GM13977 (cell line): ENCODE data around the gene CIB2.

ENCODE experiments used
- DNase-seq: peaks from one replicate; pipeline ENCODE4 v3.0.0; 2012; ENCODE audit warnings: low spot score
- in situ Hi-C: fragments of 300-500 bp; cut with MboI; formaldehyde crosslinking; loops from one replicate; pipeline ENCODE4 v1.12.0; 2022; ENCODE audit warnings: low sequenced_read_pairs, low pct_unique_long_range_greater_than_20kb, mixed read lengths, inconsistent platforms; ENCODE audit not compliant: unreplicated experiment
- TF ChIP-seq, protein P1 (sequence below): IDR thresholded peaks from 2 replicates; pipeline ENCODE4 v1.5.1; 2012; ENCODE audit warnings: mild to moderate bottlenecking, control low read depth; ENCODE audit not compliant: insufficient read depth; ENCODE audit errors: extremely low read depth, missing control alignments

Gene CIB2

DNA sequence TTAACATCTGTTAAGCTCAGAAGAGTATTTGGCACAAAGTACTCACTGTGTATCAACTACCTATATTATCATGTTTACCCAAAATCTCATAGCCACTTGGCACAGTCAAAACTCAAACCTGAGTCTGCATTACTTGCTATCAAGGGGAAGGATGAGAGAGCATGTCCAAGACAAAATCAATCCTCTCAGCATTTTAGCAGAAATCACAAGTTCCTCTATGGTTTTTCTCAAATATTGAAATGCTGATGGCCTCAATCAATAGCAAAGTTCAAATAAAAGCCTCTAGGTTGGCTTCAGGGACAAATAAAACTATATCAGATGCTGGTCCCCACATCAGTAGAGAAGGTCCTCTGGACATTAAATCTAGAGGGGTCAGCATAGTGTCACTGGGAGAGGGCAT lies 68.0 kb downstream of the CIB2 start:
- in situ Hi-C loops, result no loop called here
- TF ChIP-seq, protein P1, sequence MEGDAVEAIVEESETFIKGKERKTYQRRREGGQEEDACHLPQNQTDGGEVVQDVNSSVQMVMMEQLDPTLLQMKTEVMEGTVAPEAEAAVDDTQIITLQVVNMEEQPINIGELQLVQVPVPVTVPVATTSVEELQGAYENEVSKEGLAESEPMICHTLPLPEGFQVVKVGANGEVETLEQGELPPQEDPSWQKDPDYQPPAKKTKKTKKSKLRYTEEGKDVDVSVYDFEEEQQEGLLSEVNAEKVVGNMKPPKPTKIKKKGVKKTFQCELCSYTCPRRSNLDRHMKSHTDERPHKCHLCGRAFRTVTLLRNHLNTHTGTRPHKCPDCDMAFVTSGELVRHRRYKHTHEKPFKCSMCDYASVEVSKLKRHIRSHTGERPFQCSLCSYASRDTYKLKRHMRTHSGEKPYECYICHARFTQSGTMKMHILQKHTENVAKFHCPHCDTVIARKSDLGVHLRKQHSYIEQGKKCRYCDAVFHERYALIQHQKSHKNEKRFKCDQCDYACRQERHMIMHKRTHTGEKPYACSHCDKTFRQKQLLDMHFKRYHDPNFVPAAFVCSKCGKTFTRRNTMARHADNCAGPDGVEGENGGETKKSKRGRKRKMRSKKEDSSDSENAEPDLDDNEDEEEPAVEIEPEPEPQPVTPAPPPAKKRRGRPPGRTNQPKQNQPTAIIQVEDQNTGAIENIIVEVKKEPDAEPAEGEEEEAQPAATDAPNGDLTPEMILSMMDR, result no peak
- DNase-seq, result no peak

DNA sequence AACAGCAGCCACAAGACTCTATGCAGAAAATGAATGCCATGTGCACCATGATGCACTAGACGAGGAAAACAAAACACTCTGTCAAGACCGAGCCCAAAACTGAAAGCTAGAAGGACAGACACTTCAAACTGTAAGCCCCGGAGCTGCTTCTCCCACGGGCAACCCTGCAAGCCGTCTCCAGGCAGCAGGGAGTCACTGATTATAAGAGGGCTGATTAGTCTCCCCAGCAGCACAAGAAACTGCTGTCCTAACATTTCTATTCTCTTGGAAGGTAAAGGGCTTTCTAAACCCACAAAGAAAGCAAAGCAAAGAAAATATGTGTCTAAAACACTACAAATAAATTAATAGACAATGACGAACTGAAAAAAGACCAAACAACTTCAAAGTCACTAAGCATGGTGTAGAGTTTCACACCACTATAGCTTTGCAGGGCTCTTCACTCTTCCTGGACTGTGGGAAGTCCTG lies 69.2 kb downstream of the CIB2 start:
- in situ Hi-C loops, result no loop called here
- TF ChIP-seq, protein P1, result no peak
- DNase-seq, result peak; percentile 53

DNA sequence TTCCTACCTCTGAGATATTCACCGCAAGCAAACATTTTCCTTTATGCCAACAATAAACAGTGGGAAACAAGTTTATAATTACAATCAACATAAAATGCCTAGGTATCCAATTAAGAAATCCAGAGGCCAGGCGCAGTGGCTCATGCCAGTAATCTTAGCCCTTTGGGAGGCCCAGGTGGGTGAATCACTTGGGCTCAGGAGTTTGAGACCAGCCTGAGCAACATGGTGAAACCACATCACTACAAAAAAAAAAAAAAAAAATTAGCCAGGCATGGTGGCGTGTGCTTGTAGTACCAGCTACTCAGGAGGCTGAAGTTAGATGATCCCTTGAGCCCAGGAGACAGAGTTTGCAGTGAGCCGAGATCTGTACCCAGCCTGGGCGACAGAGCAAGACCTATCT lies 71.0 kb downstream of the CIB2 start:
- no peak for DNase-seq
- in situ Hi-C loops, result no loop called here
- TF ChIP-seq, protein P1, result no peak

DNA sequence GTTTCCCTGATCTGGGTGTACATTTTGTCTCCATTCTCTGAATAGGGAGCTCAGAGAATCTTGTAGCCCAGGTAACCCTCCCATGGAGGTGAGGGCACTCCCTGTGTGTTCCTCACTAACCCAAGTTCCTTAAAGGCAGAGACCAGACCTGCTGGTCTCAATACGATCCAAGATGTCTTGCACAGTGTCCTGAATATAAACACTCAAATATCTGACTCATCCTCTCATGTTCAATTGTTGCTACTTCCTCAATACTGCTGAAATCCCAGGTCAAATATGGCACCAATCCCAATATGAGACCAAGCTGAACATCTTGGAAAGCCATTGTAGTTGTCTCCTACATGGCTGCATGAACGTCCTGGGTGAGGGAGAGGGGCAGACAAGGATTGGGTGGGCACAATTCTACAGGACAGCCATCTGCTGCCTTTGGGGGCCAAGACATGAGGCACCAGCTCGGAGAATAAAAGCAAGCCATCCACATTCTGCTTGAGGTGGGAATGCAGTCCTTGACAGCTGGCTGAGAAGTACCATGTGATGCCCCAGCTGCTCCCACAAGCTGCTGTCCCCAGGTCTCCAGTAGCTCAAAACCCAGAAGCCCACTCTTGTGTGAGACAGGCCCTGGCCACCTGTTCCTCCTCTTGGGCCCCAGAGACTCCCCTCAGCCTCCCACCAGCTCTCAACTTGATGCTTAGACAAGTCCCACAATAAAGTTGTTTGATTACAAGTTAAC lies 72.0 kb downstream of the CIB2 start:
- DNase-seq, result no peak
- in situ Hi-C loops, result no loop called here
- TF ChIP-seq, protein P1, result no peak

DNA sequence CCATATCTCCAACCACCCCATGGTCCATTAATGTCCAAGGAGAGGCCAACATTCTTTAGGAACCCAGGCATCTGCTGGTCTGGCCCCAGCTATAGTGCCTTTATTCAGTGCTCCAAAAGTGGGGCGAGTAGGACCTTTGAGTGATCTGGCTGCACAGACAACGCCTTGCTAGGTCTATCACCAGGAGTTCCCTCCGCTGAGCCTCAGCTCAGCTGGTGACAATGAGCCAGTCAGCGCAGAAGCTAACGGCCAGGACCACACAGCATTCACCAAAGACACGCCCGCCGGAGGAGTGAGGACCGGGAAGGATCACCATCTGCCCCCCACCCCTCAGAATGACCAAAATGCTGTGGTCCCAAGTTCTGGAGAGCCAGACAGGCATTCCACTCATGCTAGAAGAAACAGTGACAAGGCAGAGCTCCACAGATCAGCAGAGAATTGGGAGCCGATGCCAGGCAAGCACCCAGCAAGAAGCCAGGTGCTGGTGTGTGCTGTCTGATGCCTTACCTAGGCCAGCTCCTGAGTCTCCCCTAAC lies 72.8 kb downstream of the CIB2 start:
- TF ChIP-seq, protein P1, result no peak
- in situ Hi-C loops, result no loop called here
- DNase-seq, result no peak

DNA sequence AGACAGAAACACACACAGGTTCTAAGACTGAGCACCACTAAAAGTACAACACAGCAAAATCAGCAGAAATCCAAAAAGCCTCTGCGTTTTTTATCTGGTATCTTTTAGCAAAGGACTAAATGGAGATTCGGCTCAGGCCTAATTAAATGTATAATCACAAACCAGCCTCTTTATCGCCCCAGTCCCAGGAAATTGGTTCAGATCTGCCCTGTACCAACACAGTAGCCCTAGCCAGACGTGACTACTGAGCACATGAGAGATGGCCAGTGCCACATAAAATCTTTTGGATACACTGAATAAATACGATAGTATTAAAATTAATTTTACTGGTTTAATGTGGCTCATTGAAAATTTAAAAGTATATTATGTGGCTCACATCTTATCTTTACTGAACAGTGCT lies 73.4 kb downstream of the CIB2 start:
- no peak for DNase-seq
- TF ChIP-seq, protein P1, result no peak
- in situ Hi-C loops, result no loop called here
